K562 (cell line): ENCODE data around the gene SRM. TPM values are rescaled to one million over a fixed set of nuclear protein-coding genes. Genes with fewer than 3 reads are reported as not detected.

Experiments used
- ATF1 ChIP-seq, 2 experiments: fragments of 450-650 bp in 1 of 2; IDR thresholded peaks; 2 replicates each; pipeline ENCODE4 v1.6.1; 2016; ENCODE audit warnings: missing compliant biosample characterization in 1 of 2, missing genetic modification characterization in 1 of 2
- BACH1 ChIP-seq: fragments of 200-800 bp; sonication (Bioruptor generic); IDR thresholded peaks from 2 replicates; pipeline ENCODE4 v1.6.1; 2016; ENCODE audit warnings: missing genetic modification characterization, missing compliant biosample characterization
- CGGBP1 ChIP-seq: fragments of 250-450 bp; sonication (Bioruptor Pico); IDR thresholded peaks from 2 replicates; pipeline ENCODE4 v1.9.0; 2021; ENCODE audit warnings: mild to moderate bottlenecking
- KAT8 ChIP-seq: fragments of 450-650 bp; IDR thresholded peaks from 2 replicates; pipeline ENCODE4 v1.6.1; 2016; ENCODE audit warnings: low read depth, mild to moderate bottlenecking
- POLR2AphosphoS5 ChIP-seq: IDR thresholded peaks from 2 replicates; pipeline ENCODE4 v1.6.1; 2011; ENCODE audit warnings: mild to moderate bottlenecking, low read depth, low read length, moderate library complexity; ENCODE audit not compliant: control insufficient read depth, insufficient read depth
- RB1 ChIP-seq: fragments of 450-650 bp; IDR thresholded peaks from 2 replicates; pipeline ENCODE4 v1.6.1; 2017; ENCODE audit warnings: low read depth, mild to moderate bottlenecking
- RBM17 ChIP-seq: fragments of 200-400 bp; formaldehyde crosslinking; IDR thresholded peaks from 2 replicates; pipeline ENCODE4 v1.6.1; 2017; ENCODE audit warnings: low read depth, mild to moderate bottlenecking, low read length, borderline replicate concordance
- RCOR1 ChIP-seq, 2 experiments: IDR thresholded peaks; 2 replicates each; pipeline ENCODE4 v1.6.1; 2012; ENCODE audit warnings: low read depth in 2 of 2, low read length in 2 of 2, borderline replicate concordance in 1 of 2, improper control_type of control experiment in 1 of 2
- RFX5 ChIP-seq: IDR thresholded peaks from 2 replicates; pipeline ENCODE4 v1.6.1; 2011; ENCODE audit warnings: low read depth, mild to moderate bottlenecking, improper control_type of control experiment, low read length
- SREBF2 ChIP-seq: sonication (generic); formaldehyde crosslinking; IDR thresholded peaks from 2 replicates; pipeline ENCODE4 v1.4.0; 2020; ENCODE audit warnings: mild to moderate bottlenecking, missing genetic modification reagents
- TBP ChIP-seq: optimal IDR thresholded peaks from 2 replicates; pipeline ENCODE3; 2011; ENCODE audit warnings: low read depth, low read length, improper control_type of control experiment
- ZBTB34 ChIP-seq: fragments of 250-450 bp; sonication (Bioruptor Pico); IDR thresholded peaks from 2 replicates; pipeline ENCODE4 v1.8.0; 2021; ENCODE audit warnings: mild to moderate bottlenecking, moderate library complexity
- ZC3H11A ChIP-seq: IDR thresholded peaks from 2 replicates; pipeline ENCODE4 v1.6.1; 2012; ENCODE audit warnings: low read depth, low read length, improper control_type of control experiment
- ZNF212 ChIP-seq: fragments of 450-650 bp; formaldehyde crosslinking; IDR thresholded peaks from 2 replicates; pipeline ENCODE4 v1.4.0; 2020; ENCODE audit warnings: mild to moderate bottlenecking
- ZNF511 ChIP-seq: sonication (generic); formaldehyde crosslinking; IDR thresholded peaks from 2 replicates; pipeline ENCODE4 v1.8.0; 2022; ENCODE audit warnings: mild to moderate bottlenecking, missing genetic modification reagents
- ZZZ3 ChIP-seq: fragments of 450-650 bp; IDR thresholded peaks from 2 replicates; pipeline ENCODE4 v1.6.1; 2016; ENCODE audit warnings: antibody characterized with exemption, mild to moderate bottlenecking, moderate library complexity
- polyA plus RNA-seq, 8 experiments: library from polyadenylated mRNA; depleted of rRNA in 4 of 8; stranded (reverse) in 5 of 8; unstranded in 3 of 8; fragments of >200 nt; fragmentation: Nextera tagmentation in 2 of 8; fragmentation: Illumina TruSeq in 1 of 8; extraction: Ambion mirVana in 2 of 8; extraction: Trizol in 1 of 8; gene quantifications; 2 replicates each; pipeline versions ENCODE4 v1.2.1 to v1.2.3, GENCODE V29; 2011 to 2014; ENCODE audit warnings: inconsistent platforms in 1 of 8, missing spikeins in 1 of 8
- total RNA-seq, 7 experiments: library from RNA; depleted of rRNA in 6 of 7; stranded (reverse); fragments of >200 nt in 6 of 7; fragmentation: Illumina TruSeq in 2 of 7; extraction: Trizol in 2 of 7; gene quantifications; 2 replicates each; pipeline versions ENCODE4 v1.2.1 to v1.2.3, GENCODE V29; 2011 to 2021; ENCODE audit warnings: low replicate concordance in 1 of 7
- TF ChIP-seq, protein P1 (sequence below): IDR thresholded peaks from 2 replicates; pipeline ENCODE4 v1.6.1; 2014; ENCODE audit warnings: antibody characterized with exemption
- TF ChIP-seq, protein P2 (sequence below): fragments of 250-450 bp; sonication (Bioruptor Pico); IDR thresholded peaks from 2 replicates; pipeline ENCODE4 v1.9.0; 2021; ENCODE audit warnings: mild to moderate bottlenecking, inconsistent platforms
- TF ChIP-seq, protein P3 (sequence below): sonication (generic); formaldehyde crosslinking; IDR thresholded peaks from 2 replicates; pipeline ENCODE4 v1.8.0; 2022; ENCODE audit warnings: missing genetic modification reagents, mild to moderate bottlenecking, moderate library complexity, borderline replicate concordance

The SRM gene
- total and polyA plus RNA-seq, 9 of the 15 experiments (the other 6 are each of a cell fraction or from before 2014, with no cell fraction given), result 23.9 to 373 (median 82.5) TPM

GRCh38 chr1:11059968-11060830 is at the start of gene SRM (continued):
- TF ChIP-seq, protein P1, sequence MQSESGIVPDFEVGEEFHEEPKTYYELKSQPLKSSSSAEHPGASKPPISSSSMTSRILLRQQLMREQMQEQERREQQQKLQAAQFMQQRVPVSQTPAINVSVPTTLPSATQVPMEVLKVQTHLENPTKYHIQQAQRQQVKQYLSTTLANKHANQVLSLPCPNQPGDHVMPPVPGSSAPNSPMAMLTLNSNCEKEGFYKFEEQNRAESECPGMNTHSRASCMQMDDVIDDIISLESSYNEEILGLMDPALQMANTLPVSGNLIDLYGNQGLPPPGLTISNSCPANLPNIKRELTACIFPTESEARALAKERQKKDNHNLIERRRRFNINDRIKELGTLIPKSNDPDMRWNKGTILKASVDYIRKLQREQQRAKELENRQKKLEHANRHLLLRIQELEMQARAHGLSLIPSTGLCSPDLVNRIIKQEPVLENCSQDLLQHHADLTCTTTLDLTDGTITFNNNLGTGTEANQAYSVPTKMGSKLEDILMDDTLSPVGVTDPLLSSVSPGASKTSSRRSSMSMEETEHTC, result no peak
- no peak for TF ChIP-seq RFX5
- peak; percentile 84 for TF ChIP-seq TBP
- 0 out of 2 replicates have a peak, but pooled peaks have one; percentile 59 for TF ChIP-seq POLR2AphosphoS5
- peak; percentile 92 for TF ChIP-seq RB1
- no peak for TF ChIP-seq ATF1 (CRISPR knock-in tag; IDR thresholded peaks at IDR 0.05)
- TF ChIP-seq ATF1 (tag; IDR thresholded peaks at IDR 0.05), result peak; percentile 77
- no peak for TF ChIP-seq ZBTB34 (CRISPR knock-in tag)
- TF ChIP-seq CGGBP1 (CRISPR knock-in tag), result no peak
- TF ChIP-seq BACH1, result no peak
- TF ChIP-seq RCOR1 (IDR thresholded peaks at IDR 0.05; ENCODE audit: borderline replicate concordance in 1 of 2, low read depth in 2 of 2, low read length in 2 of 2), result no peak
- TF ChIP-seq ZNF212, result no peak
- TF ChIP-seq, protein P2, sequence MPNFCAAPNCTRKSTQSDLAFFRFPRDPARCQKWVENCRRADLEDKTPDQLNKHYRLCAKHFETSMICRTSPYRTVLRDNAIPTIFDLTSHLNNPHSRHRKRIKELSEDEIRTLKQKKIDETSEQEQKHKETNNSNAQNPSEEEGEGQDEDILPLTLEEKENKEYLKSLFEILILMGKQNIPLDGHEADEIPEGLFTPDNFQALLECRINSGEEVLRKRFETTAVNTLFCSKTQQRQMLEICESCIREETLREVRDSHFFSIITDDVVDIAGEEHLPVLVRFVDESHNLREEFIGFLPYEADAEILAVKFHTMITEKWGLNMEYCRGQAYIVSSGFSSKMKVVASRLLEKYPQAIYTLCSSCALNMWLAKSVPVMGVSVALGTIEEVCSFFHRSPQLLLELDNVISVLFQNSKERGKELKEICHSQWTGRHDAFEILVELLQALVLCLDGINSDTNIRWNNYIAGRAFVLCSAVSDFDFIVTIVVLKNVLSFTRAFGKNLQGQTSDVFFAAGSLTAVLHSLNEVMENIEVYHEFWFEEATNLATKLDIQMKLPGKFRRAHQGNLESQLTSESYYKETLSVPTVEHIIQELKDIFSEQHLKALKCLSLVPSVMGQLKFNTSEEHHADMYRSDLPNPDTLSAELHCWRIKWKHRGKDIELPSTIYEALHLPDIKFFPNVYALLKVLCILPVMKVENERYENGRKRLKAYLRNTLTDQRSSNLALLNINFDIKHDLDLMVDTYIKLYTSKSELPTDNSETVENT, result peak; percentile 81; the same call in 1 of the 2 replicates
- TF ChIP-seq ZZZ3, result no peak
- TF ChIP-seq, protein P3, sequence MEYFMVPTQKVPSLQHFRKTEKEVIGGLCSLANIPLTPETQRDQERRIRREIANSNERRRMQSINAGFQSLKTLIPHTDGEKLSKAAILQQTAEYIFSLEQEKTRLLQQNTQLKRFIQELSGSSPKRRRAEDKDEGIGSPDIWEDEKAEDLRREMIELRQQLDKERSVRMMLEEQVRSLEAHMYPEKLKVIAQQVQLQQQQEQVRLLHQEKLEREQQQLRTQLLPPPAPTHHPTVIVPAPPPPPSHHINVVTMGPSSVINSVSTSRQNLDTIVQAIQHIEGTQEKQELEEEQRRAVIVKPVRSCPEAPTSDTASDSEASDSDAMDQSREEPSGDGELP, result no peak; the same call in 1 of the 2 replicates
- TF ChIP-seq SREBF2 (CRISPR knock-in tag), result no peak
- TF ChIP-seq RBM17, result no peak
- TF ChIP-seq KAT8, result no peak
- TF ChIP-seq ZC3H11A, result no peak
- TF ChIP-seq ZNF511, result peak; percentile 33; the same call in 1 of the 2 replicates
